ENCODE data around the gene EDN2.

The EDN2 gene

GRCh38 chr1:41483001-41483850 lies 1.3 kb downstream of the EDN2 start:
- no peak for DNase-seq (ENCODE audit: low read depth in 3 of 3)

GRCh38 chr1:41482001-41482765 lies 2.3 kb downstream of the EDN2 start:
- no peak for DNase-seq (ENCODE audit: low read depth in 3 of 3)

- no peak for DNase-seq (ENCODE audit: low read depth in 3 of 3)
These were observed 3.2 kb downstream of the EDN2 start for GRCh38 chr1:41481109-41481775.

GRCh38 chr1:41480204-41481108 lies 4.0 kb downstream of the EDN2 start:
- DNase-seq (ENCODE audit: low read depth in 3 of 3), result no peak

GRCh38 chr1:41479808-41480160 lies 4.7 kb downstream of the EDN2 start:
- no peak for DNase-seq (ENCODE audit: low read depth in 3 of 3)

GRCh38 chr1:41479000-41479807 lies 5.3 kb downstream of the EDN2 start:
- DNase-seq (ENCODE audit: low read depth in 3 of 3), result no peak

- DNase-seq (ENCODE audit: low read depth in 3 of 3), result no peak
These were observed 6.2 kb downstream of the EDN2 start for GRCh38 chr1:41478118-41478748.

GRCh38 chr1:41476807-41477361 lies 7.6 kb downstream of the EDN2 start:
- no peak for DNase-seq (ENCODE audit: low read depth in 3 of 3)

- no peak for DNase-seq (ENCODE audit: low read depth in 3 of 3)
These were observed 8.5 kb downstream of the EDN2 start for GRCh38 chr1:41475859-41476567.

GRCh38 chr1:41475346-41475745 lies 9.1 kb downstream of the EDN2 start:
- no peak for DNase-seq (ENCODE audit: low read depth in 3 of 3)

- no peak for DNase-seq (ENCODE audit: low read depth in 3 of 3)
These were observed 9.8 kb downstream of the EDN2 start for GRCh38 chr1:41474490-41475271.

GRCh38 chr1:41473738-41474362 lies 10.6 kb downstream of the EDN2 start:
- DNase-seq (ENCODE audit: low read depth in 3 of 3), result no peak

- no peak for DNase-seq (ENCODE audit: low read depth in 3 of 3)
These were observed 12.8 kb downstream of the EDN2 start for GRCh38 chr1:41471658-41472057.

- DNase-seq (ENCODE audit: low read depth in 3 of 3), result no peak
These were observed 14.8 kb downstream of the EDN2 start for GRCh38 chr1:41469706-41470105.

GRCh38 chr1:41468122-41468762 lies 16.2 kb downstream of the EDN2 start:
- no peak for DNase-seq (ENCODE audit: low read depth in 3 of 3)

- no peak for DNase-seq (ENCODE audit: low read depth in 3 of 3)
These were observed 16.8 kb downstream of the EDN2 start for GRCh38 chr1:41467673-41468072.

GRCh38 chr1:41466146-41466545 lies 18.3 kb downstream of the EDN2 start:
- DNase-seq (ENCODE audit: low read depth in 3 of 3), result no peak
